ENCODE measurements around the gene DUS2. TPM values are rescaled to one million over a fixed set of nuclear protein-coding genes. Genes with fewer than 3 reads are reported as not detected.
A peak's percentile ranks its signal among the peaks of the same experiment; 100 is the strongest.

DUS2 gene
- polyA plus RNA-seq, 1 donor (not counting 4 experiments of a cell fraction or from before 2014, with no cell fraction given), result 22.9 TPM

GRCh38 chr16:67989322-67990017 is 33.6 kb upstream of the DUS2 start:
- no peak for FAIRE-seq
- DNase-seq (ENCODE audit: low read depth, low spot score), result no peak
- Histone ChIP-seq H3K9me3 (ENCODE audit: control insufficient read depth, low read depth, low read length) (no peaks in the 10 kb centered on the region), H3K9ac (ENCODE audit: control insufficient read depth, extremely low read depth, insufficient read depth, low read length) (no peak overlapping the region), H3K4me1 (ENCODE audit: control insufficient read depth, extremely low read depth, insufficient read depth, low read length) (peaks cover 15% of the 10 kb centered on the region), H3K27me3 (ENCODE audit: control insufficient read depth, extremely low read depth, insufficient read depth, low read length) (no peaks in the 10 kb centered on the region), H4K20me1 (ENCODE audit: control insufficient read depth, extremely low read depth, insufficient read depth, low read length) (no peaks in the 10 kb centered on the region), H3K27ac (ENCODE audit: control insufficient read depth, insufficient read depth, low read length) (no peak overlapping the region), H3K9me1 (ENCODE audit: control insufficient read depth, extremely low read depth, insufficient read depth, low read length) (no peaks in the 10 kb centered on the region), H3K36me3 (ENCODE audit: control insufficient read depth in 2 of 2, extremely low read depth in 1 of 2, insufficient read depth in 2 of 2, low read length in 2 of 2) (no peaks in the 10 kb centered on the region), H2AFZ (ENCODE audit: control insufficient read depth, low read length) (no peak overlapping the region), H3K79me2 (ENCODE audit: control insufficient read depth, insufficient read depth, low read length) (no peaks in the 10 kb centered on the region), H3K4me2 (ENCODE audit: control insufficient read depth, extremely low read depth, insufficient read depth, low read depth, low read length) (no peak overlapping the region), H3K4me3 (ENCODE audit: control insufficient read depth in 2 of 3, extremely low read depth in 1 of 3, insufficient read depth in 2 of 3, low read depth in 1 of 3, low read length in 3 of 3) (no peak overlapping the region)
- dilution Hi-C loops (cut with MboI; ENCODE audit: extremely low pct_ligation_motif_present, low sequenced_read_pairs), result no loop called here
- TF ChIP-seq, protein P1, sequence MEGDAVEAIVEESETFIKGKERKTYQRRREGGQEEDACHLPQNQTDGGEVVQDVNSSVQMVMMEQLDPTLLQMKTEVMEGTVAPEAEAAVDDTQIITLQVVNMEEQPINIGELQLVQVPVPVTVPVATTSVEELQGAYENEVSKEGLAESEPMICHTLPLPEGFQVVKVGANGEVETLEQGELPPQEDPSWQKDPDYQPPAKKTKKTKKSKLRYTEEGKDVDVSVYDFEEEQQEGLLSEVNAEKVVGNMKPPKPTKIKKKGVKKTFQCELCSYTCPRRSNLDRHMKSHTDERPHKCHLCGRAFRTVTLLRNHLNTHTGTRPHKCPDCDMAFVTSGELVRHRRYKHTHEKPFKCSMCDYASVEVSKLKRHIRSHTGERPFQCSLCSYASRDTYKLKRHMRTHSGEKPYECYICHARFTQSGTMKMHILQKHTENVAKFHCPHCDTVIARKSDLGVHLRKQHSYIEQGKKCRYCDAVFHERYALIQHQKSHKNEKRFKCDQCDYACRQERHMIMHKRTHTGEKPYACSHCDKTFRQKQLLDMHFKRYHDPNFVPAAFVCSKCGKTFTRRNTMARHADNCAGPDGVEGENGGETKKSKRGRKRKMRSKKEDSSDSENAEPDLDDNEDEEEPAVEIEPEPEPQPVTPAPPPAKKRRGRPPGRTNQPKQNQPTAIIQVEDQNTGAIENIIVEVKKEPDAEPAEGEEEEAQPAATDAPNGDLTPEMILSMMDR (optimal IDR thresholded peaks at IDR 0.05 in 1 of 3, IDR thresholded peaks at IDR 0.05 in 1 of 3, conservative IDR thresholded peaks at IDR 0.05 in 1 of 3; ENCODE audit: extremely low read depth in 1 of 3, insufficient read depth in 2 of 3, low read length in 3 of 3), result no peak
- no peak for TF ChIP-seq EZH2 (IDR thresholded peaks at IDR 0.05; ENCODE audit: low read length)

GRCh38 chr16:67990018-67990386 is 33.1 kb upstream of the DUS2 start:
- TF ChIP-seq, protein P1 (optimal IDR thresholded peaks at IDR 0.05 in 1 of 3, IDR thresholded peaks at IDR 0.05 in 1 of 3, conservative IDR thresholded peaks at IDR 0.05 in 1 of 3; ENCODE audit: extremely low read depth in 1 of 3, insufficient read depth in 2 of 3, low read length in 3 of 3), result peak in 1 of 3 experiments; percentile 23
- no peak for TF ChIP-seq EZH2 (IDR thresholded peaks at IDR 0.05; ENCODE audit: low read length)
- Histone ChIP-seq H3K4me2 (ENCODE audit: control insufficient read depth, extremely low read depth, insufficient read depth, low read depth, low read length) (no peak overlapping the region), H3K4me1 (ENCODE audit: control insufficient read depth, extremely low read depth, insufficient read depth, low read length) (peaks cover 15% of the 10 kb centered on the region), H3K9me3 (ENCODE audit: control insufficient read depth, low read depth, low read length) (no peaks in the 10 kb centered on the region), H3K9ac (ENCODE audit: control insufficient read depth, extremely low read depth, insufficient read depth, low read length) (no peak overlapping the region), H3K9me1 (ENCODE audit: control insufficient read depth, extremely low read depth, insufficient read depth, low read length) (no peaks in the 10 kb centered on the region), H3K79me2 (ENCODE audit: control insufficient read depth, insufficient read depth, low read length) (no peaks in the 10 kb centered on the region), H3K36me3 (ENCODE audit: control insufficient read depth in 2 of 2, extremely low read depth in 1 of 2, insufficient read depth in 2 of 2, low read length in 2 of 2) (no peaks in the 10 kb centered on the region), H3K27ac (ENCODE audit: control insufficient read depth, insufficient read depth, low read length) (no peak overlapping the region), H2AFZ (ENCODE audit: control insufficient read depth, low read length) (no peak overlapping the region), H3K27me3 (ENCODE audit: control insufficient read depth, extremely low read depth, insufficient read depth, low read length) (no peaks in the 10 kb centered on the region), H4K20me1 (ENCODE audit: control insufficient read depth, extremely low read depth, insufficient read depth, low read length) (no peaks in the 10 kb centered on the region), H3K4me3 (ENCODE audit: control insufficient read depth in 2 of 3, extremely low read depth in 1 of 3, insufficient read depth in 2 of 3, low read depth in 1 of 3, low read length in 3 of 3) (no peak overlapping the region)
- FAIRE-seq, result no peak
- dilution Hi-C loops (cut with MboI; ENCODE audit: extremely low pct_ligation_motif_present, low sequenced_read_pairs), result no loop called here
- no peak for DNase-seq (ENCODE audit: low read depth, low spot score)
